Stomach (tissue), 9 donors: ENCODE data around the gene TRIM27. TPM values are rescaled to one million over a fixed set of nuclear protein-coding genes. Genes with fewer than 3 reads are reported as not detected.
"Not testable (repeated sequence)": the region's sequence is repeated elsewhere in the genome, so short reads cannot be mapped to it uniquely, and the experiment has no call there.

Experiments used
- DNase-seq, 2 donors: peaks; one replicate each; pipeline versions ENCODE4 v3.0.0 to v3.0.0-alpha.2; 2013 to 2019
- H3K27ac ChIP-seq, 5 donors: fragments of 200-600 bp in 4 of 5; sonication (generic) in 4 of 5; one replicate each; pipeline ENCODE4 v1.5.1; 2013 to 2019; ENCODE audit warnings: mild to moderate bottlenecking in 1 of 5, moderate library complexity in 1 of 5
- H3K27me3 ChIP-seq, 3 donors: fragments of 200-600 bp; sonication (generic); one replicate each; pipeline ENCODE4 v1.5.1; 2017 to 2019; ENCODE audit warnings: mixed run types in 1 of 3
- H3K36me3 ChIP-seq, 4 donors: fragments of 200-600 bp; sonication (generic); 1 replicate in 3 of 4; 2 replicates in 1 of 4; pipeline ENCODE4 v1.5.1; 2016 to 2019
- H3K4me1 ChIP-seq, 4 donors: fragments of 200-600 bp; sonication (generic); one replicate each; pipeline ENCODE4 v1.5.1; 2016 to 2019
- H3K4me3 ChIP-seq, 4 donors: fragments of 200-600 bp; sonication (generic) in 3 of 4; one replicate each; pipeline ENCODE4 v1.5.1; 2016 to 2019; ENCODE audit warnings: mild to moderate bottlenecking in 1 of 4
- H3K9me3 ChIP-seq, 4 donors: fragments of 200-600 bp; sonication (generic); one replicate each; pipeline ENCODE4 v1.5.1; 2016 to 2019
- CTCF ChIP-seq, 7 experiments: fragments of 450-650 bp in 4 of 7; fragments of 200-600 bp in 3 of 7; sonication (generic) in 3 of 7; IDR thresholded peaks; one replicate each; pipeline ENCODE4 v1.5.1; 2016 to 2019; ENCODE audit warnings: antibody characterized with exemption in 7 of 7, control low read depth in 2 of 7, mild to moderate bottlenecking in 1 of 7
- EP300 ChIP-seq: sonication (generic); formaldehyde crosslinking; IDR thresholded peaks from one replicate; pipeline ENCODE4 v1.6.1; 2017; ENCODE audit warnings: antibody characterized with exemption
- POLR2A ChIP-seq, 4 donors: fragments of 450-650 bp; IDR thresholded peaks; one replicate each; pipeline ENCODE4 v1.6.1; 2016; ENCODE audit warnings: antibody characterized with exemption in 4 of 4, control low read depth in 2 of 4, mild to moderate bottlenecking in 1 of 4, moderate library complexity in 1 of 4
- POLR2AphosphoS5 ChIP-seq, 3 donors: sonication (generic); formaldehyde crosslinking; IDR thresholded peaks; one replicate each; pipeline ENCODE4 v1.6.1; 2016; ENCODE audit warnings: antibody characterized with exemption in 3 of 3
- WGBS, 5 donors: extraction: QIAGEN DNeasy Blood & Tissue Kit in 3 of 5; methylation state at CpG; one replicate each; pipeline versions ENCODE4 v1.1.5 to v1.1.7; 2013 to 2018; 5-methylcytosine and 5-hydroxymethylcytosine counted together
- intact Hi-C: fragments of 100-400 bp; cut with DNase I; formaldehyde crosslinking; loops from one replicate; pipeline ENCODE4 v1.15.1; 2023; ENCODE audit warnings: low total_unique reads
- polyA plus RNA-seq, 3 donors: library from polyadenylated mRNA; stranded (reverse); fragments of 200-250 nt; gene quantifications; one replicate each; pipeline ENCODE4 v1.2.3, GENCODE V29; 2013
- total RNA-seq, 5 donors: library from RNA; depleted of rRNA; stranded (reverse); fragments of >200 nt; gene quantifications; one replicate each; pipeline versions ENCODE4 v1.1.0 to v1.2.3, GENCODE V29; 2014 to 2016
- donor health status: healthy with polysubstance abuse.
- donor health status: Bipolar disorder and iron deficiency.
- donor health status: healthy.

The TRIM27 gene
- total and polyA plus RNA-seq, 8 donors: 24.2 to 102 (median 59.5) TPM

- H3K27me3 ChIP-seq: no peaks in the 10 kb centered on the region
- intact Hi-C loops: no loop called here
- peak overlapping the region; percentile 71 to 78 (median 75) for H3K4me3 ChIP-seq
- no peaks in the 10 kb centered on the region for H3K36me3 ChIP-seq
- TF ChIP-seq POLR2AphosphoS5 (IDR thresholded peaks at IDR 0.05) (no peak), CTCF (IDR thresholded peaks at IDR 0.05) (no peak), EP300 (no peak), POLR2A (IDR thresholded peaks at IDR 0.05) (no peak)
- DNase-seq: peak in 1 of 2 donors; percentile 75
- peaks cover 6 to 30% (median 17%) of the 10 kb centered on the region in 4 donors for H3K4me1 ChIP-seq
- H3K9me3 ChIP-seq: peaks cover 0 to 5% (median 0%) of the 10 kb centered on the region in 4 donors
- 10 to 24% (median 21%) methylated on average over 5 of the region's 5 CpGs for WGBS, 5 donors
- H3K27ac ChIP-seq: peak overlapping the region; percentile 85 to 94 (median 91)
Measured at GRCh38 chr6:28867086-28867409, 56.7 kb downstream of the TRIM27 start.

- H3K4me3 ChIP-seq: peak overlapping the region; percentile 71 to 78 (median 75)
- TF ChIP-seq CTCF (IDR thresholded peaks at IDR 0.05): peak in 1 of 7 experiments; percentile 5
- peak; percentile 82 to 90 for DNase-seq
- H3K9me3 ChIP-seq, intact Hi-C loops, H3K36me3 ChIP-seq, H3K27me3 ChIP-seq: not testable (repeated sequence)
- peak overlapping the region; percentile 85 to 94 (median 91) for H3K27ac ChIP-seq
- peaks cover 6 to 30% (median 17%) of the 10 kb centered on the region in 4 donors for H3K4me1 ChIP-seq
- WGBS, 5 donors: 0 to 3% (median 1%) methylated on average over 35 to 60 of the region's 60 CpGs
Measured at GRCh38 chr6:28866205-28867085, 57.3 kb downstream of the TRIM27 start.

- peaks cover 6 to 30% (median 17%) of the 10 kb centered on the region in 4 donors for H3K4me1 ChIP-seq
- no peak for TF ChIP-seq POLR2AphosphoS5 (IDR thresholded peaks at IDR 0.05)
- no peak for TF ChIP-seq POLR2A (IDR thresholded peaks at IDR 0.05)
- TF ChIP-seq CTCF (IDR thresholded peaks at IDR 0.05): no peak
- no peak for TF ChIP-seq EP300
- peaks cover 0 to 11% (median 0%) of the 10 kb centered on the region in 4 donors for H3K9me3 ChIP-seq
- no peaks in the 10 kb centered on the region for H3K36me3 ChIP-seq
- peak overlapping the region; percentile 71 to 78 (median 75) for H3K4me3 ChIP-seq
- intact Hi-C loops: no loop called here
- DNase-seq: peak in 1 of 2 donors; percentile 51
- WGBS, 5 donors: 80 to 86% (median 85%) methylated on average over 25 of the region's 25 CpGs
- no peaks in the 10 kb centered on the region for H3K27me3 ChIP-seq
- peak overlapping the region in 3 of 5 donors; percentile 85 to 92 (median 91) for H3K27ac ChIP-seq
Measured at GRCh38 chr6:28865401-28866204, 58.2 kb downstream of the TRIM27 start.

- intact Hi-C loops: no loop called here
- peak overlapping the region; percentile 71 to 79 (median 74) for H3K4me3 ChIP-seq
- H3K9me3 ChIP-seq: peaks cover 0 to 11% (median 0%) of the 10 kb centered on the region in 4 donors
- H3K27me3 ChIP-seq: no peaks in the 10 kb centered on the region
- TF ChIP-seq POLR2A (IDR thresholded peaks at IDR 0.05): no peak
- TF ChIP-seq CTCF (IDR thresholded peaks at IDR 0.05): no peak
- TF ChIP-seq POLR2AphosphoS5 (IDR thresholded peaks at IDR 0.05): no peak
- TF ChIP-seq EP300: no peak
- no peaks in the 10 kb centered on the region for H3K36me3 ChIP-seq
- peaks cover 6 to 30% (median 17%) of the 10 kb centered on the region in 4 donors for H3K4me1 ChIP-seq
- no peak for DNase-seq
- WGBS, 5 donors: 29 to 35% (median 34%) methylated on average over 25 of the region's 25 CpGs
- H3K27ac ChIP-seq: peak overlapping the region; percentile 49 to 86 (median 71)
Measured at GRCh38 chr6:28864326-28864923, 59.4 kb downstream of the TRIM27 start.
